Stimulated activated CD8-positive, alpha-beta memory T cell treated with anti-CD3 and anti-CD28 coated beads, Interleukin-15, amount 100 ng/mL, for 1 hour (primary cell): ENCODE data around the gene RAD51D.
"Not testable (repeated sequence)": the region's sequence is repeated elsewhere in the genome, so short reads cannot be mapped to it uniquely, and the experiment has no call there.

ENCODE experiments used
- DNase-seq: peaks from one replicate; pipeline ENCODE4 v3.0.0-alpha.2; 2020; ENCODE audit warnings: low read depth

RAD51D gene

GRCh38 chr17:35090707-35091106 lies 29.0 kb downstream of the RAD51D start:
- DNase-seq, result not testable (repeated sequence)

GRCh38 chr17:35089586-35090296 lies 29.9 kb downstream of the RAD51D start:
- peak; percentile 3 for DNase-seq

- peak; percentile 77 for DNase-seq
Observed at GRCh38 chr17:35088881-35089585, 30.6 kb downstream of the RAD51D start.

GRCh38 chr17:35088356-35088880 lies 31.2 kb downstream of the RAD51D start:
- no peak for DNase-seq

- DNase-seq, result no peak
Observed at GRCh38 chr17:35087731-35088355, 31.8 kb downstream of the RAD51D start.

- no peak for DNase-seq
Observed at GRCh38 chr17:35086931-35087573, 32.6 kb downstream of the RAD51D start.

- DNase-seq, result no peak
Observed at GRCh38 chr17:35086164-35086563, 33.5 kb downstream of the RAD51D start.

GRCh38 chr17:35084987-35085386 lies 34.7 kb downstream of the RAD51D start:
- no peak for DNase-seq

- DNase-seq, result no peak
Observed at GRCh38 chr17:35083071-35083470, 36.6 kb downstream of the RAD51D start.

GRCh38 chr17:35082073-35082657 lies 37.5 kb downstream of the RAD51D start:
- no peak for DNase-seq

DNA sequence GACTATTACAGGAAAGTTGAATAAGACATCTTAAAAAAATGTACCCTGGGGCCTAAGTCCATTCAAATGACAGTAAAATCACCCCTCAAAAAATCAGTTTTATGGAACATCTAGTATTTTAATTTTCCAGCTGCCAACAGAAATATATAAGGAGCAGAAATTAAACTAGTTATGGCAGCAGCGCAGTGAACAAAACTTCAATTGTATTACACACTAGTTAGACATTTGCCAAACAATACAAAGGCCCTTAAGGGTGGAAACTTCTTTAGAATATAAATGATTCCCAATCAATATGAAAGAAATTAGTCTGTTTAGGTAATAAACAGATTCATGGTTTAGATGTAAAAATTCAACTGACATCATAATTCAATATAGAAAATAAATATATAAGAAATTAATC lies 38.0 kb downstream of the RAD51D start:
- DNase-seq, result no peak

GRCh38 chr17:35080536-35080935 lies 39.1 kb downstream of the RAD51D start:
- DNase-seq, result no peak

GRCh38 chr17:35079547-35080423 lies 39.9 kb downstream of the RAD51D start:
- no peak for DNase-seq

DNA sequence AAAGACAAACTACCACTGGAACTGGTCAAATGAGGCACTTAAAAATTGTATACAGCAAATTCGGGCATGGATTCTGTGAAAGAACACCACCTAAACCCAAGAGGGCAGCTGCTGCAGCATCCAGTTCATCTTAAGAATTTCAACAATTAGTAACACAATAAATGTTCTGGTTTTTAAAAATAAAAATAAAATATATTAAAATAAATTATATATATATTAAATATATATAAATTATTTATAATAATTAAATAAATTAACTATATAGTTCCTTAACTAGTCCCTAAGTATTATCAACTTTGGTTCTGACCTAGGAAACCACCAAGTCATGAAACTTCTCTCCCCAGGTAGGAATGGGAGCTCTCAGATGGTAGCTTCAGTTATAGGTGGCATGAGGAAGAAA lies 42.8 kb downstream of the RAD51D start:
- no peak for DNase-seq

DNA sequence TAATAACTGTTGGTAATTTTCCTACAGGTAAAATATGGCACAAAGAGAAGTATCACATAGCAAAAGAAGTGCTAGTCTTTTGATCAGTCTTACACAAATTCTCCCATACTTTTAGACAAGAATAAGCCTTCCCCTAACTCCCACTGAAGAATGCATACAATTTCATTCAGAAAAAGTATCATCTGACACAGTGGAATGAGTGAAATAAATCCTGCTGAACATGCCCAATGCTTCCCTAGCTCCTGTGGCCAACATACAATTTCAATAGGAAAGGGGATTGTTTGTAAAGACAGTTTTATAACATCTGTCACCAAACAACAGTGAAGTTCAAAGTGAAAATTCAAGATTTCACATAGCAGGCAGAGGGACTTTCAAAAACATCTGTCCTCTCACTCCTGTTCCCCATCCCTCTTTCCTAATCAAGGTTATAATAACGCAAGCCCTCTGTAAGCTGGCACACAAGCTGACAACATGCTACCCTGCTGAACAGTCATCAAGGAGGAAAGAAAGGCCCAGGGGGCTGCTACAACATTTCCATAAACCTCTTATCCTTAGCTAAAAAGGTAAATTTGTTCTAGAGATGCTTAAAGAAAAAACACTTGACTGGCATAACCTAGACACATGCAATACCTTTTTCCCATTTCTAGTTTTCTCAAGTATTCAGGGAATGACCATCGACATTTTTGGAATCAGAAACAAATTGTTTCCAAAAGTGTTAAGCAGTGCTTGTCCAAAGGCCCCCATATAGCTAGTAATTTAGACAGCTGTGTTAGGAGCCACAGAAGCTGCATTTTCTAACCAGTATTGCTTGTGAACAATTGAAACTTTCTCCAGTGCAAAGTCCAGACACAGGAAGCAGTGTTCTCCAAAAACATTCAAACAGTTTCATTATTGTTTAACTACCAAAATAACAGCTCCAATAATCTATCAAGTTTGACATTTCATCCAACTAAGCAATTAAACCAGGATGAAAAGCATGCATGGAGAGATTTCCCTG lies 44.7 kb downstream of the RAD51D start:
- no peak for DNase-seq

GRCh38 chr17:35073991-35074627 lies 45.6 kb downstream of the RAD51D start:
- DNase-seq, result no peak

- DNase-seq, result no peak
Observed at GRCh38 chr17:35073183-35073790, 46.4 kb downstream of the RAD51D start.

GRCh38 chr17:35069311-35069710 lies 50.3 kb downstream of the RAD51D start:
- no peak for DNase-seq

- DNase-seq, result no peak
Observed at GRCh38 chr17:35068249-35068648, 51.4 kb downstream of the RAD51D start.
